NCI-H1092 treated with DMSO at 0.1 percent for 48 hours (cell line): ENCODE data around the gene BMPER.

Experiments used
- DNase-seq: peaks from one replicate; lab custom pipeline; 2025; lab: John Stamatoyannopoulos, UW

The BMPER gene

DNA sequence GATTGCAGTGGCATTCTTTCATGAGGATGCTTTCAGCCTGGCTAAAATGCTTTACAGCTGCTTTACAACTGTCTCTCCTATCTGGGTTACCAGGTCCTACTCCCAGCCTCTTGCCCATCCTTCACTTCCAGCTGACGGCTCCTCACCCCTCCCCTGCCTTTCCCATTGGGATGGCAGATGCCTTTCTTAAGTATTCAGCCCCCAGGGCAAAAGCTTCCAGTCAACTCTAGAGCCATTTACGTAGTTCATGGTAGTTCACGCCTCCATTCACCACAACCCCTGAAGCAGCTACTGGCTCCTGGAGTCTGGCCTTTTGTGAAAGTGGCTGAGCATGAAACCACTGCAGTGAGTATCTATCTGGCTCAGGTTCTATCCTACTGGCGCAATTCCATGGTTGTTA lies 17.2 kb upstream of the BMPER start:
- no peak for DNase-seq

DNA sequence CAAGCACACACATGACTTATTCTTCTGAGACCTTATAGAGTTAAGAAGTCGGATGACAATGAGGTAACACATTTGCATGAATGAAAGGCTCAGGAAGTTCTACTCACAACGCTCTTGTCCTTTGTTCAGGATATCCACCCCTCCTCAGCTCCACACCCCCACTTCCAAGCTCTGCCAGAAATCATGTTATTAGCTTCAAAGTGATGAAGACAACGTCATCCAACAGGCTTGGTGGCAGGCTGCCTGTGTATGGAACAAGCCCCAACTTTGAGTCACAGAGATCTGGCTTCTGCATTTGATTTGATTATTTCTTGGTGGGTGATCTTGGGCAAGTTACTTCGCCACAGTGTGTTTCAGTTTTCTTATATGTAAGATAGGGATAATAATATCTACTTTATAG lies 12.4 kb upstream of the BMPER start:
- DNase-seq: no peak

DNA sequence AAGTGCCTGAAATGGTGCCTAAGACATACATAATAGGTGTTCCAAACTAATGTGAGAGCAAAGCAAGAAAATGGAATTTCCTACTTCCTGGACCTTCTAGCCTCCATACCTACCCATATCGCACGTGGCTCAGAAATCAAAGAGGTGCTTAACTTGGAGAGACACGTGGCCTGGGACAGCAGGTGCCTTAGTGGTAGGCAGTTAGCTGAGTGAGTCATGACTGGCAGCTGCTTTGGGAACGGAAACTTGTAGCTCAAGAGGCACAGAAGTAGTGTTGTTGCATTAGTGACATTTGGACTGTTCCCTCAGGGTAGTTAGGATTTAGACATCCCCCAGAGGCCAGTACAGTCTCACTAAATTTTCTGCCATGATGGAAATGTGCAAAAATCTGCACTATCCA lies 12.0 kb upstream of the BMPER start:
- DNase-seq: no peak

DNA sequence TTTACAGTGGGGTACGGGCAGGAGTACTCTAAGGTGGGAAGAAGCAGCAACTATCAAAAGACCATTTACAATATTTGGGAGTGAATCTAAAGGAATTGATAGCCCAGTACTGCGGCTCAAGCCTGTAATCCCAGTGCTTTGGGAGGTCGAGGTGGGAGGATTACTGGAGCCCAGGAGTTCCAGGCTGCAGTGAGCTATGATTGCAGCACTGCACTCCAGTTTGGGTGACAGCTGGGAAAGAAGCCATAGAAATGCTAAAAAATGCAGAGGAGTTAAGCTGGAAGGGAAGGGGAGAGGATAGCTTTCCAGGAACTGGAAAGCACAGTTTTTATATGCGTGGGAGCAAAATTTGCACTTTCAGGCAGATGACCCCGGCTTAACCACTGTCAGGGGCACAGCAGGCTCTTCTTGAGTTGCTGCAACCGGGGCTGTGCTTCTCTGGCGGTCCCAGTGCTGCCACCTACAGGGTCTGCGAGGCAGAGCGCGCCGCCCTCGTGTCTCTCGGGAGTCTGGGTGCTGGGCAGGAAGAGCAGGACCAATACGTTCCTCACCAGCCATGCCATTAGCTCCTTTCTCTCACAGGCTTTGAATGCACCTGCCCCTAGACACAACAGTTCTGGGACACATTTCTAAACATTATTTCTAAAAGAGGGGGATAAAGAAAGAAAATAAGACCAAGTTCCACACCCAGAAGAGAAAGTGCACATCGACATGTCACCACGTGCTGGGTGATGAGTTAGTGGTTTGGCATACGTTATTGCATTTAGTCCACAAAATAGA lies 10.1 kb upstream of the BMPER start:
- peak; percentile 81 for DNase-seq

DNA sequence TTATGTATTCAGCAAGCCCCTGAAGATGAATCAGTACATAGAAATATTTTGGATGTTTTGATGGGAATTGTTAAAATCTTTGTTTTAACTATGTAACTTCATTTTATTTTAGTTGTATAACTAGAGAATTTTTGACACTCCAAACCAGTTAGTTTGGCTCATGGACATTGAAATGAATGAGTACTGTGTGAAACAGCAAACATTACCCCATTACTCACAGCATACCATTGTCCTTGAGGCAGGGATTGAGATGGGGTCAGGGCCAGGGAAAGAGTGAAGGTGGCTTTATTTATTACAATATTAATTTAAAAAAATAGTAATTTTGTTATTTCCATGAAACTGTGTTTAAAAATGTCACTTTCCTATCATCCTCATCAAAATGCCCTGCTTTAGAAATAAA lies 4.8 kb upstream of the BMPER start:
- DNase-seq: no peak

DNA sequence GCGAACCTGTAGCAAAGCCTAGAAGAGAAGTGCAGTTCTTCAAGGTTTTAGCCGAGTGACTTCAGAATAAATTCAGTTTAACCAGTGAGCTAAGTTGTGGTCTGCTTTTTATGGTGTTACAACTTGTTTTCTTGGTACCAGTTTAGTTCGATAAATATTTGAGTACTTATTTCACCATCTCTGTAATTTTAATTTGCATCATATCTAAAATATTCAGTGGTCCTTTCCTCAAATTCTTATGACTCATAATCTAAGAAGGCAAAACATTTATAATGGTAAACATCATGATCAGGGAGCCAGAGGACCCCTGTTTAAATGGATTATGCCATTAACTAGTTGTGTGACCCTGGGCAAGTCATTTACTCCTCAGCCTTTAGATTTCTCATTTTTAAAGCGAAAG lies 4.1 kb upstream of the BMPER start:
- no peak for DNase-seq

DNA sequence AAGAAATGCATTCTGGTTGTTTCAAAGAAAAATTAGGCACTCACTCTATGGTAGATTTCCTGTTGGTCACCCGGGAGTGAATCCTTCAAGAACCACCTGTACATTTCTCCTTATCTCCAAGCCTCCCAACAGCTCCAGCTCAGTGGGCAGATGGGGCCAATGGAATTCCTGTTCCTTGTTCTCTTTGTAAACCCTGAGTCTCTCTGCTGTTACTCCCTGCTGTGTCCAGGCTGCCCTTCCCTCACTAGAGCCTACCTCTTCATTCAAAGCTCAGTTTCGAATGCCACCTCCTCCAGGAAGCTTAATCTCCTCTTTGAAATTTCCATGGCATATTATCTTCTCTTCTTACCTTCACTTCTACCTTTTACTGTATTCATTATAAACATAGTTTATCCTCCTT lies 3.5 kb upstream of the BMPER start:
- no peak for DNase-seq

DNA sequence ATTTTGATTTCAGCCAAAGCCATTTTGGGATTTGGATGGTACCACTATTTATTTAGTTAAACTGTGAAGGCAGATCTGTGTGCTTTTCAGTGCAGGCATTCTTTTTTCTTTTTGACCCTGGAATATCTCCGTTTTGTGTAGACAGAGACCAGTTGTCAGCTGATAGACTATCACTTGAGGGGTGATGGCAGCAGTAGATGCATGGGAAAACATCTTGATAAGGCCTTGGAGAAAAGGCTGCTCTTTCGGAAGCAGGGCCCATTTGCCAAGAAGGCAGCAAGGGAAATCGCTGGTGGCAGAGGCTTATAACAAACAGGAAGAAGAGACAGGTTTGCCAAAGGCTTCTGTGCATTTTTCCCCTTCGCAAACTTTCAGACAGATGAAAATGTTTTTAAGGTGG lies 2.6 kb upstream of the BMPER start:
- no peak for DNase-seq

DNA sequence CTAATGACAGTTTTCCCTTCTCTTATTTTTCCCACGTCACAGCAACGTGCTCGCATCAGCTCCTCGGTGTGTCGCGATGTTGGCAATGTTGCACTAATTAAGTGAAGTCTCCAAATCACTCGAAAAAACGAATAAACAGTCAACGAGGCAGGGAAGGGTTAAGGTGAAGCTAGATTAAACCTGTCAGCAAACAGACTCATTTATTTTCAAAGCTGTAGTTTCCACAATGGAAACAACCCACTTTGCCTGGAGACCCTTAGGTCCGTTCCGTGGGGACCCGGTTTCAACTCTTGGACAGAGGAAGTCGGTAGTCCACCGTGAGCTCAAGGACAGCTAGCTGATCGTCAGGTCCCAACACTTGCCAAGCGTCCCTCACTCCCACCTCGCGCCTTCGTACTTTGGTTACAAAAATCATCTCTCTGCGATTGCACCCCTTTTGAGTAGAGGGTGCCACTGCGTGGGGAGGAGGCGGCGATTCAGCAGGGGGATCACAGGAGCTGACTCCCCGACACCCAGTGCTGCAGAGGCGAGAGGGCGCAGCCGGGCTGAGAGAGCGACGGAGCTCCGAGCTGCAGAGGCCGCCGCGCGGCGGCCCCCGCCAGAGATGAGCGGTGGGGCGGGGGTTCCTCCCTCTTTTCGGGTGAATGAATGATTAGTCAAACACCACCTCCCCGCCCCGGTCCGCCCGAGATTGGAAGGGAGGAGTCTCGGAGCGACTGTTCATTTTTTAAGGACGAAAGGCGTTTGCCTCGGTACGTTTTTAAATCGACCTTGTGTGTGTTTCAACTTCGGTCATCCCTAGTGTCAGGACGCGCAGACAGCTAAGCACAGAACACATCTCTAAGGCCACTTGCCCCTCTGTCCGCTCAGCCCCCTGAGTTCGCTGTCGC lies 1.3 kb upstream of the BMPER start:
- peak; percentile 58 for DNase-seq

DNA sequence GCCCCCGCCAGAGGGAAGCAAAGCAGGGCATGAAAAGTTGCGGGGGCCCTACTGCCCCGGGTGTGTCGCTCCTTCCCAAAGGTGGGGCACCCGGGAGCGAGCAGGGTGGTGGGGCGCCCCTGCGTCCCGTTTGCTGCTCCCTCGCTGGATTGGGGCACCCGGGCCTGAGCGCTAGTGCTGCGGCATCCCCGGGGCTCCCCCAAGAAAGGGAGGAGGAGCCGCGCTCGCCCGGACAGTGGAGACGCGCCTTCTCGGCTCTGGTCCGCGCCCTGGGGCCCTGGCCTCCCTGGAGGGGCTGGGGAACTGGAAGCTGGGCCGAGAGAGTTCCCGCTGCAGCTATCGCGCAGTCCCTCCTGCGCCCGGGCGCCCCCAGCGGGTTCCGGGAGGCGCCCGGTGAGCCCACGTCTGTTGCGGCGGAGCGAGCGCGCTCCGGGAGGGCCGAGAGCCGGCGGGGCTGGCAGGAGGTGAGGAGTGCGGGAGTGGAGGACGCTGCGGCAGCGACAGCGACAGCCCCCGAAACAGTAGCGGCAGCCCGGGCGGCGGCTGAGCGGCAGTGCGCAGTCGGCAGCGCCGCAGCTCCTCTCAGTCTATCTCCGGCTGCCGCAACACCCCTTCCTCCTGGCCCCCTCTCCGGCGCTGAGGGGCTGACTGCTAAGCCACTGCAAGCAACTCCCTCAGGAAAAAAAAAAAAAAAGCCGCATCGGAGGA lies 504 bp upstream of the BMPER start:
- peak; percentile 74 for DNase-seq

DNA sequence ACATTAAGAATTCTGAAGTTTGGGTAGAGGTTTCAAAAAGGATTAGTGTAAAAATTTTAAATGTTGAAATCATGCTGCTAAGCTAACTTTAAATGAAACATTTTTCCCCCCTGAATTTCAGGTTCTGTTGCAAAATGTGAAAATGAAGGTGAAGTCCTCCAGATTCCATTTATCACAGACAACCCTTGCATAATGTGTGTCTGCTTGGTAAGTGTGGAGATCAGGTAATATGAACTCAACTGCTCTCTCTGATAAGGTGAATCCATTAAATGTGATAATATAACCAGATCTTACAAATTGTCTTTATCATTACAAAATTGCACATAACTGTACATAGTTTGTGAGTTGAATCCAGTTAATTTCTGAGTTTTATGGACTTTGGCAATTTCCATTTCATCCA lies 1.4 kb downstream of the BMPER start:
- no peak for DNase-seq

DNA sequence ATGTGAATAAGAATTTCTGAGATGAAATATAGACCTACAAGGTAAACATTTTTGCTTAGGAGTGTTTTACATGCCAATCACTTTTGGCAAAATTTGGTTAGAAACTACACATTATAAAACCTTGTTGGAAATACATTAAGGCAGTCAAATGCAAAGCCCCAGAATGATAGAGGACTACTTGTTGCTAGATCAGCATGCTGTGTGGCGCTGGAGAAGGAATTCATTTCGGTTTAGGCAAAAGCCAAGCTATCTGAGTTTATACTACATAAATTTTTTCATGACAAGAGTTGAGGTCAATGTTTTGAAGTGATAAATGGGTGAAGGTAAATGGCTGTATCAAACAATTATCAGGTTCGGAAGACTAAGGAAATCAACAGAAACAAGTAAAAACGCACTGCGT lies 2.3 kb downstream of the BMPER start:
- DNase-seq: no peak

DNA sequence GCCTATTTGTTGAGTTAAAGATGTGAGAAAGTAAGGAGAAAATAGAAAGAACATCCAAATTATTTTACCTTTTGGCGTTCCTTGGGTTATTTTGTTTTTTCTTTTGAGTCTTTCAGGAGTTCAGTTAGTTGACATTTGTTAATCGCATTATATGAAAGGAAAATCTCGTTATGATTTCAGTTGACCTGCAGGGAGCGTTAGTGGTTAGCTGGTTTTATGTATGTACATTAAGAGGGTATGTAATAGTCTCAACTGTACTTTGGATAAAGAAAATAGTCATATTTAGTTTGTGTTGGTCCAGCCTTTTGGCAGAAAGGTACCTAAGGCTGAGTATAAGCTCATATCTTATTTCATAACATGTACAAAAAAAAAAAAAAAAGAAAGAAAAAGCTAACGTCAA lies 4.0 kb downstream of the BMPER start:
- no peak for DNase-seq

DNA sequence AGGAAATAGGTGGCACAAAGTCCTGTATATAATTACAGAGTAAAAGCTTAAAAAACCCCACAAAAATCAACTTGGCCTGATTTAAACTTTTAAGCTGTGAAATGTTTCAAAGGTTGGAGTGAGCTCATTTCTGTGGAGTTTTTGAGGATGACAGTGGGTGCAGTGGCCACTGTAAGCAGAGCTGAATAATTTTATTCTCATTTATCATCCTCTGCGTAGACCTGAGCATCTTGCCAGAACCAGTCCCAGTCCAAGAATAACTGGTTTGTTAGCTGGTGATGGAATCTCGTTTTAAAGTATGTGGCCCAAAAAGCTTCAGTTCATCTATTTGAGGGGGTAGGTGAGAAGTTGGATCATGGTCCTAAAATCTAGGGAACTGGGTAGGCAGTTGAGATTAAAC lies 4.4 kb downstream of the BMPER start:
- DNase-seq: no peak

DNA sequence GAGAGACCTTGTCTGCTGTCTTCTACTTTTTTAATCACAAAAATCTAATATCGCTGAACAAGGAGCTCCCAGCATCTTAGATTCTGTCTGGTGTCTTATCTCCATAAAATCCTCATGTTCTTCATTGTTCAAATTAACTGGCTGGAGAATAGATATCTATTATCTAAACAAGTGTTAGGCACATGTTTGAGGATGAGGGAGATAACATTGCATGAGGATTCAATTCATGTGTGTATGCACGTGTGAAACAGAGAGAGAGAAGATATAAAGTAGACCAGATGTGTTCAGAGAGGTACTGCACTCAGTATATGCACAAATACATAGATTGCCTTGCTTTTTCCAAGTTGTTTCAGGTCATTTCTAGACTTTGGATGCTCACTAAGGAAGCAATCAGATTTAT lies 5.4 kb downstream of the BMPER start:
- no peak for DNase-seq

DNA sequence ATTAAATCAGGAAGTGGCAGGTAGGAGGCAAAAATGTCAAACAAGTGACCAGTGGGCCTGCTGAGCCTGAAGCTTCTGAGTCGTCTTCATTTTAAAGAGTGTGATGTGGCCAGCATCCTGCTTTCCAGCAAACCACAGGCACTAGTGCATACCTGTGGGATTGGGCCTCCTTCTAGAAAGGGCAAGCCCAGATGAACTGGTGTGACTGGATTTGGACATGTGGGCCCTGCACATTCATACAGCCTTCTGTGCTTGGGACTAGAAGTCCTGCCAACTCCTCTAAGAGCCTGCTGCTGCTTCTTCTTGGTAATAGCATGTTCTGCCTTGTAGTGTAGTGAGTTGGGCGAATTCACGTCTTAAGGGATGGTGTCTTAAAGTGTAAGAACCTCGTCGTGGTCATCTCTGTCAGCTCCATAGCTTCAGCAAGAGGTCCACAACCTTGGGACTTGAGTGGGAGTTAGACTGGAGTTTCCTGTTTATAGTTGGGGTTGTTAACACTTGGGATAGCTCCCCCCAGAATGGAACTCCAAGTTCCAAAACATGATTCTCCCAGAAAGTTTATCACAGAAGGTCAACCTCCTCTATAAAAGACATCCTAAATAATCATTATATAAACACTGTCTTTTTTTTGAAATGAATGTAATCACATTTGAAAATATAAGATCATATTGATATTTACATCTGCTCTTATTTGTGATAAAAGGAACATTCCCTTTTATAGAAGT lies 11.2 kb downstream of the BMPER start:
- DNase-seq: no peak

DNA sequence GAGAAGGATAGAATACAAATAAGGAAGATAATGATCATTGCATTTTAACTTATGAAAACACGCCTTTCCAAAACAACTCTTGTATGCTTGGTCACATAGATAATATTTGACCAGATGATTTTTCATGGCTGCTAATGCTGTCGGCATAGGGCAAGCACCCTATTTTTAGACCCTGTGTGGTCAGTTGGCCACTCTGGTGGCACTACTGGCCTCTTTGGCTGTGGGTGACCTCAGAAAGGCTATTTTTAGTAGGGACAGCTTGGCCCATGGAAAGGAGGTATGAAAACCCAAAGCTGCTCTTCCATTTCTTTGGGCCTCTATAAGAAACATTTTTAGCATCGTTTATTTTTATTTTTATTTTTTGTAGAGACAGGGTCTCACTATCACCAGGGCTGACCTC lies 12.3 kb downstream of the BMPER start:
- no peak for DNase-seq

DNA sequence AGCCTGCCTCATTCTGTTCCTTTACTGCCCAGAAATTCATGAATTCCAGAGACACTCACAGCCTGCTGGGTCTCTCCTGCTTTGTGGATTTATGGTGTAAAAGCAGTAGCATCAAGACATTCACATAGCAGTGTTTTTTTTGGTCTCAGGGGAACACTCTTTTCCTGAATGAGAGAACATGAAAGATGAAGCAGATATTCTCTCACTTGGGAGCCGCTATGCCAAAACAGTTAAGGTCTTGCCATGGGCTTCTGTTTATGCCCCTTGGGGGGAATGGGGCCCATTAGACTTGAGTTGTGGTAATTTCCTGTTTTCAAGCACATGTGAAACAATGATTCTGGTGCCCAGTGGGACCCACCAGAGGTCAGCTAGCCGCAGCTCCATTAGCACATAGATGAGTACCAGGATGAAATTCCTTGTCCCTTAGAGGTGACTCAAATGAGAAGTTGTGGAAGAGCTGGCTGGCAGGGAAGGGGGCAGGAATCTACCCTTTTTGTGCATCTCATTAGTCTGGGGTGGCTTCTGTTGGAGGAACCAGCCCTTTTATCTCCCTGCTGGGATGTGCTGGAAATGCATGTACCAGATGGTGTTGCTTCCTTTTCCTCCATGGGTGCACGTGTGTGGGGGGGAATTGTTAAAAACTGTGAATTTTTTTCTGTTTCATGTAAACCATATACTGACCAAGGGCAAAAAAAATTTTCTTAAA lies 13.3 kb downstream of the BMPER start:
- no peak for DNase-seq

DNA sequence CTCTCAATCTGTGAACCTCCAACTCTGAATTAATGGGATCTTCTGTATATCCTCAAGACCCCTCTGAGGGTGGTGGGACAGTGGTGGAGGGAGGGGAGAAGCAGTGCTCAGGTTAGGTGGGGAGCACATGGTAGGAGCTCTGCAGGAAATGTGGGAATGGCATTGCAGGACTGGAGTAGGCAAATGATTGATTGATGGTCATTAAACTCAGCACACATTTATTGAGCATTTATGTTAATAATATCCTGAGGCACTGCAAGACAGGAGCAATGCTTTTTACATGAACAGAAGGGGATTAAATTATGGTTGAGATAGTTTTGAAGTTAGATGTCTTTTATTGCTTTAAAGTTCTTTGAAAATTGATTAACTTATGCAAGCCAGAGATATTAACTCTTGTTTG lies 14.1 kb downstream of the BMPER start:
- DNase-seq: no peak

DNA sequence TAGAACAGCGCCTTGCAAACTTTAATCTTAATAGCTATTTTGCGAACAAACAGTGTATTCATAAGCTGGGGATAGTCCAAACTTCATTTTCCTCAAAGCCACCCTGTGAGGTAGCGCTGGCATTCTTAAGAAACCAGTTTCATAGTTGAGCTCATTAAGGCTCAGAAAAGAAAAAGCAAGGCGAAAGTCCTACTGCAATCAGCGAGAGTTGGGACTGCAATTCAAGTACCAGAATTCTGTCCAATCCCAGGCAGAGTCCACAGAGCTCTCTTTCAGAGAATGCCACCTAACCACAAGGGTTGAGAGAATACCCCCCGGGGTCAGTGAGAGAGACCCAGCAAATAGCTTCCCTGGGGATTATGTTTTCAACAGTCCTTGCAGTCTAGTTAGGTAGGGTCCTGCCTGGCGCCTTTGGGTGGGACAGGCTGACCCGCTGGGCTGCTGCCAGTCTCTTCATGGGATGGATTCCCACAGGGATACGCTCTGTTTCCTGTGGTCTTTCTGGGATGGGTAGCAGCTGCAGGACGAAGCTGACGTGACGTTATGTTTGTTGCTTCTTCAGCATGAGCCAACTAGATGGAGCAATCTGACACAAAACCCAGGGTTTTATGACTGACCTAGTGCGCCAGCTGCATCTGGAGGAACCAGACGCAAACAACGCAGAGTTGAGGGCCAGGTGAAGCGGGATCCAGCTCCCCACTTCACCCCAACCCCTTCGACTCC lies 16.0 kb downstream of the BMPER start:
- DNase-seq: no peak

DNA sequence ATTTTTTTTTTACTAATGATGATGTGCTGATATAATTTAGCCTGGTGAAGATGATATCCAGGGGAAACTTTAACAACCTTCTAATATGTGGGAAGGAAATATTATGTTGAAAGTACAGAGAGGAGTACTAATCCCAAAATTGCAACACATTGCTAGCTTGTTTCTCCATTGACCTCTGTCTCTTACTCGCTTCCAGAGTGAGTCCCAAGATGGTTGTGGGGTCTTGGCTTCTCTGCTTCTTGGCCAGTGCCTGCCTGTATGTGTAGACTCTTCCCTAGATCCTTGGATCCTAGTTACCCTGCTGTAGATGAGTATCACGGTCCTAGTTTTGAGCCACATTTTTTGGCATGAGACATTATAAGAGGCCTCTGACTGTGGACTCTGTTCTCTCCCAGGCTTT lies 17.5 kb downstream of the BMPER start:
- no peak for DNase-seq
